K562 (cell line): Measurements from ENCODE around the gene RABGAP1L. TPM values are rescaled to one million over a fixed set of nuclear protein-coding genes. Genes with fewer than 3 reads are reported as not detected.

Experiments used
- ARID1B ChIP-seq: fragments of 450-650 bp; IDR thresholded peaks from 2 replicates; pipeline ENCODE4 v1.6.1; 2016; ENCODE audit warnings: antibody characterized with exemption, mild to moderate bottlenecking, inconsistent platforms
- BRF1 ChIP-seq: IDR thresholded peaks from 3 replicates; pipeline ENCODE4 v1.6.1; 2011; ENCODE audit warnings: borderline replicate concordance, mild to moderate bottlenecking; ENCODE audit not compliant: insufficient read length; ENCODE audit errors: extremely low read depth
- CBX2 ChIP-seq: fragments of 200-600 bp; sonication (generic); IDR thresholded peaks from one replicate; pipeline ENCODE4 v1.6.1; 2012; ENCODE audit warnings: mild to moderate bottlenecking, low read length, inconsistent platforms; ENCODE audit not compliant: insufficient read depth, poor library complexity, severe bottlenecking
- CGGBP1 ChIP-seq: fragments of 250-450 bp; sonication (Bioruptor Pico); IDR thresholded peaks from 2 replicates; pipeline ENCODE4 v1.9.0; 2021; ENCODE audit warnings: mild to moderate bottlenecking
- DACH1 ChIP-seq: fragments of 450-650 bp; IDR thresholded peaks from 2 replicates; pipeline ENCODE4 v1.6.1; 2018; ENCODE audit not compliant: partially characterized antibody
- E2F1 ChIP-seq: sonication (generic); formaldehyde crosslinking; IDR thresholded peaks from 2 replicates; pipeline ENCODE4 v1.8.1; 2023; ENCODE audit warnings: mild to moderate bottlenecking, missing genetic modification reagents, moderate library complexity
- E2F8 ChIP-seq: fragments of 450-650 bp; IDR thresholded peaks from 2 replicates; pipeline ENCODE4 v1.7.1; 2018; ENCODE audit warnings: mild to moderate bottlenecking, low read depth; ENCODE audit not compliant: partially characterized antibody
- GTF2B ChIP-seq: IDR thresholded peaks from 2 replicates; pipeline ENCODE4 v1.6.1; 2011; ENCODE audit not compliant: insufficient read length; ENCODE audit errors: extremely low read depth
- LEF1 ChIP-seq: fragments of 450-650 bp; IDR thresholded peaks from 2 replicates; pipeline ENCODE4 v1.6.1; 2016; ENCODE audit warnings: mild to moderate bottlenecking
- RB1 ChIP-seq: fragments of 450-650 bp; IDR thresholded peaks from 2 replicates; pipeline ENCODE4 v1.6.1; 2017; ENCODE audit warnings: low read depth, mild to moderate bottlenecking
- RBBP5 ChIP-seq: fragments of 200-600 bp; sonication (generic); IDR thresholded peaks from 2 replicates; pipeline ENCODE4 v1.6.1; 2012; ENCODE audit warnings: borderline replicate concordance, mild to moderate bottlenecking, low read length, control low read depth, inconsistent platforms; ENCODE audit not compliant: insufficient read depth, poor library complexity, severe bottlenecking
- RNF219 ChIP-seq: fragments of 250-450 bp; sonication (Bioruptor Pico); IDR thresholded peaks from 2 replicates; pipeline ENCODE4 v1.5.0; 2022; ENCODE audit warnings: mild to moderate bottlenecking
- SMAD1 ChIP-seq: fragments of 150-350 bp; IDR thresholded peaks from 2 replicates; pipeline ENCODE4 v1.6.1; 2014; ENCODE audit warnings: low read length, low read depth; ENCODE audit not compliant: partially characterized antibody
- TBP ChIP-seq: optimal IDR thresholded peaks from 2 replicates; pipeline ENCODE3; 2011; ENCODE audit warnings: low read depth, low read length, improper control_type of control experiment
- ZBED1 ChIP-seq: IDR thresholded peaks from 2 replicates; pipeline ENCODE4 v1.6.1; 2014
- ZBTB9 ChIP-seq: fragments of 450-650 bp; formaldehyde crosslinking; IDR thresholded peaks from 2 replicates; pipeline ENCODE4 v1.4.0; 2020; ENCODE audit warnings: mild to moderate bottlenecking, moderate library complexity
- ZNF134 ChIP-seq: fragments of 250-450 bp; sonication (Bioruptor Pico); conservative IDR thresholded peaks from 2 replicates; pipeline ENCODE4 v1.4.0; 2020
- ZNF589 ChIP-seq: fragments of 200-800 bp; sonication (Bioruptor generic); IDR thresholded peaks from 2 replicates; pipeline ENCODE4 v1.6.1; 2016; ENCODE audit warnings: low read depth, missing genetic modification characterization, missing compliant biosample characterization
- polyA plus RNA-seq, 8 experiments: library from polyadenylated mRNA; depleted of rRNA in 4 of 8; stranded (reverse) in 5 of 8; unstranded in 3 of 8; fragments of >200 nt; fragmentation: Nextera tagmentation in 2 of 8; fragmentation: Illumina TruSeq in 1 of 8; extraction: Ambion mirVana in 2 of 8; extraction: Trizol in 1 of 8; gene quantifications; 2 replicates each; pipeline versions ENCODE4 v1.2.1 to v1.2.3, GENCODE V29; 2011 to 2014; ENCODE audit warnings: inconsistent platforms in 1 of 8, missing spikeins in 1 of 8
- total RNA-seq, 7 experiments: library from RNA; depleted of rRNA in 6 of 7; stranded (reverse); fragments of >200 nt in 6 of 7; fragmentation: Illumina TruSeq in 2 of 7; extraction: Trizol in 2 of 7; gene quantifications; 2 replicates each; pipeline versions ENCODE4 v1.2.1 to v1.2.3, GENCODE V29; 2011 to 2021; ENCODE audit warnings: low replicate concordance in 1 of 7

Gene RABGAP1L
- total and polyA plus RNA-seq, 9 of the 15 experiments (the other 6 are each of a cell fraction or from before 2014, with no cell fraction given), result 16.5 to 44.9 (median 26.7) TPM

- TF ChIP-seq E2F8, result peak; percentile 88
- TF ChIP-seq RNF219 (CRISPR knock-in tag), result no peak
- peak; percentile 50 for TF ChIP-seq ZBED1
- peak; percentile 98 for TF ChIP-seq RB1
- no peak for TF ChIP-seq BRF1
- no peak for TF ChIP-seq SMAD1
- peak; percentile 51 for TF ChIP-seq DACH1
- no peak; the same call in 1 of the 2 replicates for TF ChIP-seq ZBTB9 (CRISPR knock-in tag)
- no peak for TF ChIP-seq LEF1
- peak; percentile 89 for TF ChIP-seq E2F1 (CRISPR knock-in tag)
- TF ChIP-seq CBX2, result no peak
- no peak for TF ChIP-seq GTF2B
- peak; percentile 92 for TF ChIP-seq CGGBP1 (CRISPR knock-in tag)
- TF ChIP-seq ARID1B, result peak; percentile 5; the same call in 1 of the 2 replicates
- TF ChIP-seq RBBP5, result peak; percentile 95
- TF ChIP-seq TBP, result peak; percentile 88
- TF ChIP-seq ZNF134, result no peak
- peak; percentile 96 for TF ChIP-seq ZNF589
Observed at GRCh38 chr1:174159252-174160108, at the start of gene RABGAP1L (continued).
